RWPE2 (cell line): ENCODE results near the gene ANP32D.
A peak's percentile ranks its signal among the peaks of the same experiment; 100 is the strongest.
"Not testable (repeated sequence)": the region's sequence is repeated elsewhere in the genome, so short reads cannot be mapped to it uniquely, and the experiment has no call there.

Experiments used
- ATAC-seq: fragments of 200-7000 bp; cut with Tn5 transposase; 3 replicates; pipeline ENCODE4 v1.9.1; 2021; ENCODE audit warnings: low read depth
- DNase-seq: peaks from one replicate; pipeline ENCODE4 v3.0.0-alpha.2; 2020; ENCODE audit warnings: low spot score
- H3K27ac ChIP-seq: fragments of 450-650 bp; 2 replicates; pipeline ENCODE4 v1.5.1; 2017; ENCODE audit warnings: mild to moderate bottlenecking; ENCODE audit not compliant: poor library complexity, severe bottlenecking
- H3K27me3 ChIP-seq: fragments of 250-450 bp; sonication (Bioruptor Pico); 2 replicates; pipeline ENCODE4 v1.5.1; 2021; ENCODE audit warnings: mild to moderate bottlenecking, moderate library complexity; ENCODE audit not compliant: insufficient read depth, poor library complexity, severe bottlenecking
- H3K36me3 ChIP-seq: fragments of 250-450 bp; sonication (Bioruptor Pico); 2 replicates; pipeline ENCODE4 v1.5.1; 2020; ENCODE audit warnings: low read depth, mild to moderate bottlenecking, moderate library complexity
- H3K4me1 ChIP-seq: fragments of 250-450 bp; sonication (Bioruptor Pico); 2 replicates; pipeline ENCODE4 v1.5.1; 2021; ENCODE audit warnings: mild to moderate bottlenecking, moderate library complexity; ENCODE audit not compliant: insufficient read depth, poor library complexity, severe bottlenecking
- H3K4me3 ChIP-seq: fragments of 250-450 bp; sonication (Bioruptor Pico); 2 replicates; pipeline ENCODE4 v1.5.1; 2021; ENCODE audit warnings: mild to moderate bottlenecking, moderate library complexity; ENCODE audit not compliant: severe bottlenecking
- H3K9me3 ChIP-seq: fragments of 250-450 bp; sonication (Bioruptor Pico); 2 replicates; pipeline ENCODE4 v1.5.1; 2021; ENCODE audit warnings: mild to moderate bottlenecking, moderate library complexity; ENCODE audit not compliant: severe bottlenecking
- TF ChIP-seq, protein P1 (sequence below): fragments of 450-650 bp; IDR thresholded peaks from one replicate; pipeline ENCODE4 v1.5.1; 2017; ENCODE audit warnings: mild to moderate bottlenecking, moderate library complexity; ENCODE audit not compliant: poor library complexity, severe bottlenecking

Gene ANP32D

DNA sequence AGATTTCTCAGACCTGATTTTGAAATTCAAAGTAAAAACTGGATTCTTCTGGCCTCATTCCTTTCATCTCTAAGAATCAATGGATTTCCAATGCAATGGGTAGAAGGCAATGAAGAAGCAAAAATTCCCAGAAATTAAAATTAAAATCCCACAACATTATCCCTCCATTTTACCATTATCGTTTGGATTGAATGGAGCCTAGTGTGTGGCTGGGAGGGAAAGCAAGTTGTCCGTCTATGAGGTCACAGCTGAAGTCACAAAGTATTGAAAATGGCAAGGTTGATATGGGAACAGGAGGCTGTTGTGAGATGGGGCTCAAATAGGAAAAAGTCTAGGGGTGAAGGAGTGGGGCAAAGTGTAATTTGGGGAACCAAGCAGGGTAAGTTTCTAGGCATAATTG, 9.8 kb downstream of the ANP32D start, which contains the start of gene C12orf54:
C12orf54 (plus strand) TSS at position 301 of the 400 bp plus-strand sequence. CDS start 799 bp downstream, outside the sequence.
- Histone ChIP-seq H3K36me3 (no peaks in the 10 kb centered on the region), H3K4me3 (no peak within 1 kb of the TSS), H3K27me3 (no peaks in the 10 kb centered on the region), H3K9me3 (no peaks in the 10 kb centered on the region), H3K27ac (no peak within 1 kb of the TSS), H3K4me1 (peaks cover 9% of the 10 kb centered on the region)
- DNase-seq (no peak), ATAC-seq (no peak)
- TF ChIP-seq, protein P1, sequence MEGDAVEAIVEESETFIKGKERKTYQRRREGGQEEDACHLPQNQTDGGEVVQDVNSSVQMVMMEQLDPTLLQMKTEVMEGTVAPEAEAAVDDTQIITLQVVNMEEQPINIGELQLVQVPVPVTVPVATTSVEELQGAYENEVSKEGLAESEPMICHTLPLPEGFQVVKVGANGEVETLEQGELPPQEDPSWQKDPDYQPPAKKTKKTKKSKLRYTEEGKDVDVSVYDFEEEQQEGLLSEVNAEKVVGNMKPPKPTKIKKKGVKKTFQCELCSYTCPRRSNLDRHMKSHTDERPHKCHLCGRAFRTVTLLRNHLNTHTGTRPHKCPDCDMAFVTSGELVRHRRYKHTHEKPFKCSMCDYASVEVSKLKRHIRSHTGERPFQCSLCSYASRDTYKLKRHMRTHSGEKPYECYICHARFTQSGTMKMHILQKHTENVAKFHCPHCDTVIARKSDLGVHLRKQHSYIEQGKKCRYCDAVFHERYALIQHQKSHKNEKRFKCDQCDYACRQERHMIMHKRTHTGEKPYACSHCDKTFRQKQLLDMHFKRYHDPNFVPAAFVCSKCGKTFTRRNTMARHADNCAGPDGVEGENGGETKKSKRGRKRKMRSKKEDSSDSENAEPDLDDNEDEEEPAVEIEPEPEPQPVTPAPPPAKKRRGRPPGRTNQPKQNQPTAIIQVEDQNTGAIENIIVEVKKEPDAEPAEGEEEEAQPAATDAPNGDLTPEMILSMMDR = no peak

DNA sequence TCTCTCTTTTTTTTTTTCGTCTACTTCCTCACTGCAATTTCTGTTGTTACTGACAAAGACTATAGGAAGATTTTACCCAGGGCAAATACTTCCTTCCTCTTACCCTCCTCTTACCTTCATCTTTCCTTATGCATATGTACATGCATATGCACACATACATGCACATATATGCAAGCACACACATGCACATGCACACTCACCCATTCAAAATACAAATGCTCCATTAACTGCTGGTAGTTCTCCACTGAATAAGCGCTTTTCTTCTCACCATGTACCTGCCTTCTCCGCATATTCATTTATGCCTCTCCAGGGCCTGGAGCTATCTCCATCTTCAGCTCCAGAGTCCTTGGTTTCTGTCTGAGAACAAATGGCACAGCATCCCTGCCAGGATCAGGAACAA, 10.6 kb downstream of the ANP32D start:
- peaks cover 13% of the 10 kb centered on the region for H3K4me1 ChIP-seq
- TF ChIP-seq, protein P1 = no peak
- H3K9me3 ChIP-seq = no peaks in the 10 kb centered on the region
- H3K27me3 ChIP-seq = no peaks in the 10 kb centered on the region
- H3K27ac ChIP-seq = no peak overlapping the region
- DNase-seq (no peak), ATAC-seq (no peak)
- no peak overlapping the region for H3K4me3 ChIP-seq
- H3K36me3 ChIP-seq = no peaks in the 10 kb centered on the region

DNA sequence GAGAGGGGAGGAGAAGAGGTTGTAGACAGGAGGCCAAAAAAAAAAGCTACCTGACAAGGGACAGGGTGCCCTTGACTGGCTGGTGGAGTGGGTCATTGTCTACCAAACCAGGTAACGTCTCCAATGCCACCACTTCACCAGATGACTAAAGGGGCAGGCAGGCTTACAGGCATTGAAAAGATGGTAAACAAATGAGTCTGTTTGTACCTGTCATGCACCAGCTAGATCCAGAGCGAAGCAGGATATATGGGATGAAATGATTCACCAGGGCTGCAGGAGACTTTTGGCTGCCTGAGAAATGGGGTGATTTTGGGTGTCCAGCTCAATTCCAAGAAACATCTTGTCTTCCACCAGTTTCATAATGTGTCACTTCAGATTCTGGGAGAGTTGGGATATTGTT, 13.9 kb downstream of the ANP32D start:
- ATAC-seq = no peak
- Histone ChIP-seq H3K9me3 (no peaks in the 10 kb centered on the region), H3K36me3 (no peaks in the 10 kb centered on the region), H3K4me3 (no peak overlapping the region), H3K27ac (no peak overlapping the region), H3K27me3 (no peaks in the 10 kb centered on the region), H3K4me1 (peaks cover 28% of the 10 kb centered on the region)
- no peak for DNase-seq
- TF ChIP-seq, protein P1 = no peak

DNA sequence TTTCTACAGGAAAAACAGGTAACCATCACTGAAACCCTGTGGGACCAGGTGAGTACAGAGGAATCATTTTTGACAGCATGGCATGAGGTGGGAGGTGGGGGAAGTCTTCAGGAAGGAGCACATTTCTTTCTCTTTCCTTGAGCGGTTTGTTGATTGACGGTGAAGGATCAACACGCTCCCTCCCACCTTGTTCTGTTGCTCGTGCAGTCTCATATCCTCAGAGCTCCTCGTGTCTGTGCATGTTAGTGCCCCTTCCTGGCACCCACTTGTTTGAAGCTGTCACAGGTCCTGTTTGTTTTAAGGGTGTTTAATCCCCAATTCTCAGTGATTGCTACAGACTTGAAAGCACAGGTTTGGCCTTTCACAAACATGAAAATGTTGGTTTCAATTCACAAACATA, 14.3 kb downstream of the ANP32D start:
- ATAC-seq (0 out of 3 replicates have a peak, but pooled peaks have one; percentile 8), DNase-seq (no peak)
- Histone ChIP-seq H3K4me1 (peaks cover 28% of the 10 kb centered on the region), H3K9me3 (no peaks in the 10 kb centered on the region), H3K36me3 (no peaks in the 10 kb centered on the region), H3K4me3 (no peak overlapping the region), H3K27me3 (no peaks in the 10 kb centered on the region), H3K27ac (no peak overlapping the region)
- TF ChIP-seq, protein P1 = no peak

DNA sequence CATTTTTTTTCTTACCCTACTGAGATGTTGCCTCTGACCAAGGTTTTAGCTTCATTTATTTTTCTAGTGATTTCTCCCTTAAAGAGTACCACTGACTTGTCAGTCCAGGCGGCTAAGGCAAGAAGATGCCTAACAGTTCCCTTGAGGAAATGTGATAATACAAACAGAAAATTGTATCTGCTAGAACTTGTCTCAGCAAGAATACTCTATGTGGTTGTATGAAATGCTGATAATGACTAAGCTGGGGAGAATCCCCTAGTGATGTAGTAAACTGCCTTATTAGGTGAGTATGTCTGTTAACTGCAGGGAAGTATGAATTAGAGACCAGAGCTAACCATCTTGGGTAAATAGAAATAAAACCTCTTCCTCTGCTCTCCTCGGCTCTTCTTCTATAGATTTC, 16.7 kb downstream of the ANP32D start:
- TF ChIP-seq, protein P1 = no peak
- H3K4me1 ChIP-seq = peaks cover 28% of the 10 kb centered on the region
- DNase-seq (no peak), ATAC-seq (peak; percentile 98)
- no peaks in the 10 kb centered on the region for H3K9me3 ChIP-seq
- H3K27me3 ChIP-seq = no peaks in the 10 kb centered on the region
- H3K36me3 ChIP-seq = no peaks in the 10 kb centered on the region
- H3K4me3 ChIP-seq = no peak overlapping the region
- peak overlapping the region; percentile 89 for H3K27ac ChIP-seq

DNA sequence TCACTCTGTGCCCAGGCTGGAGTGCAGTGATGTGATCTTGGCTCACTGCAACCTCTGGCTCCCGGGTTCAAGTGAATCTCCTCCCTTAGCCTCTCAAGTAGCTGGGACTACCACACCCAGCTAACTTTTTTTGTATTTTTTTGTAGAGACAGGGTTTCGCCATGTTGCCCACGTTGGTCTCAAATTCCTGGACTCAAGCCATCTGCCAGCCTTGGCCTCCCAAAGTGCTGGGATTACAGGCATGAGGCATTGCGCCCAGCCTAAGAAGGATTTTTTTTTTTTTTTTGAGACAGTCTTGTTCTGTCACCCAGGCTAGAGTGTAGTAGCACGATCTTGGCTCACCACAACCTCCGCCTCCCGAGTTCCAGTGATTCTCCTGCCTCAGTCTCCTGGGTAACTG, 17.1 kb downstream of the ANP32D start:
- H3K27me3 ChIP-seq, H3K4me3 ChIP-seq, H3K9me3 ChIP-seq, H3K36me3 ChIP-seq, DNase-seq: not testable (repeated sequence)
- ATAC-seq = peak; percentile 10; the same call in 2 of the 3 replicates
- Histone ChIP-seq H3K27ac (peak overlapping the region; percentile 89), H3K4me1 (peaks cover 28% of the 10 kb centered on the region)

DNA sequence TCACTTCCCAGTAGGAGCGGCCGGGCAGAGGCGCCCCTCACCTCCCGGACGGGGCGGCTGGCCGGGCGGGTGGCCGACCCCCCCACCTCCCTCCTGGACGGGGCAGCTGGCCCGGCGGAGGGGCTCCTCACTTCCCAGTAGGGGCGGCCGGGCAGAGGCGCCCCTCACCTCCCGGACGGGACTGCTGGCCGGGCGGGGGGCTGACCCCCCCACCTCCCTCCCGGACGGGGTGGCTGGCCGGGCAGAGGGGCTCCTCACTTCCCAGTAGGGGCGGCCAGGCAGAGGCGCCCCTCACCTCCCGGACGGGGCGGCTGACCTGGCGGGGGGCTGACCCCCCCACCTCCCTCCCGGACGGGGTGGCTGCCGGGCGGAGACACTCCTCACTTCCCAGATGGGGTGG, 27.9 kb downstream of the ANP32D start:
- not testable (repeated sequence) for DNase-seq, H3K4me1 ChIP-seq, ATAC-seq, H3K36me3 ChIP-seq, H3K9me3 ChIP-seq, H3K27ac ChIP-seq, H3K4me3 ChIP-seq
- peaks cover 17% of the 10 kb centered on the region for H3K27me3 ChIP-seq

DNA sequence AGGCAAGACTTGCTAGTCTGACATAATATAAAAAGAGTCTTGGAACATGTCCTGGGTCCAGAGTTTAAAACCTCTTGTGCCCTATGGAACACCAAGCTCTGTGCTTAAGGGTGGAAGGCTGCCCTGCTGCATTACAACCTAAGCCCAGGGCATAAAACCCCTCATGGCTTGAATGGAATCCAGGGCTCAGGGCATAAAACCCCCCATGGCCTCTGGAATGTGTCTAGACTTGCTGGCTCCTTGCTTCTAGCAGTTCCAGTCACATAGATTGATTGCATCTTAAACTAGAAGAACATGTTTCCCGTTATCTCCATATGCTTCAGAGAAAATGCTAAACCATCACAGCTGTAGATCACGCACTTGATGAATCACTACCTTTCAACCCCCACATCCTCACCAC, 34.5 kb downstream of the ANP32D start:
- H3K27me3 ChIP-seq = peaks cover 48% of the 10 kb centered on the region
- not testable (repeated sequence) for H3K36me3 ChIP-seq, ATAC-seq, H3K27ac ChIP-seq, H3K9me3 ChIP-seq, DNase-seq, H3K4me1 ChIP-seq, H3K4me3 ChIP-seq
